Left lung (tissue), 10 donors: ENCODE data around the gene FOXA3. TPM values are rescaled to one million over a fixed set of nuclear protein-coding genes. Genes with fewer than 3 reads are reported as not detected.

Experiments used
- ATAC-seq: fragments of 200-7000 bp; cut with Tn5 transposase; one replicate; pipeline ENCODE4 v1.9.1; 2020; ENCODE audit warnings: moderate library complexity
- DNase-seq, 4 donors: peaks; one replicate each; pipeline ENCODE4 v3.0.0-alpha.2; 2013 to 2020
- H3K27ac ChIP-seq, 2 donors: fragments of 200-600 bp; sonication (generic) in 1 of 2; one replicate each; pipeline versions ENCODE4 v1.5.0 to v1.8.0; 2020 to 2021
- H3K27me3 ChIP-seq, 2 donors: fragments of 200-600 bp; sonication (generic) in 1 of 2; one replicate each; pipeline versions ENCODE4 v1.5.0 to v1.8.0; 2020 to 2021
- H3K36me3 ChIP-seq, 2 donors: fragments of 200-600 bp; sonication (generic) in 1 of 2; one replicate each; pipeline versions ENCODE4 v1.5.0 to v1.8.0; 2020 to 2021
- H3K4me1 ChIP-seq, 2 donors: fragments of 200-600 bp; one replicate each; pipeline ENCODE4 v1.8.0; 2021
- H3K4me3 ChIP-seq, 2 donors: fragments of 200-600 bp; sonication (generic) in 1 of 2; one replicate each; pipeline versions ENCODE4 v1.5.0 to v1.8.0; 2020 to 2021; ENCODE audit warnings: mild to moderate bottlenecking in 1 of 2
- H3K9me3 ChIP-seq, 2 donors: fragments of 200-600 bp; sonication (generic) in 1 of 2; one replicate each; pipeline versions ENCODE4 v1.5.0 to v1.8.0; 2020 to 2021
- intact Hi-C, 2 donors: fragments of 100-400 bp; cut with DNase I; formaldehyde crosslinking; loops; one replicate each; pipeline versions ENCODE4 v1.11.2 to v1.14.2; 2022
- polyA plus RNA-seq, 6 donors: library from polyadenylated mRNA; unstranded; fragments of 120-200 nt; gene quantifications; one replicate each; pipeline ENCODE4 v1.2.1, GENCODE V29; 2013; ENCODE audit not compliant: insufficient read length in 6 of 6
- total RNA-seq, 2 donors: library from RNA; stranded (reverse); fragmentation: NEBNext Ultra II Directional; extraction: Animal tissue kit (Norgen Biotek cat#: 25700); gene quantifications; one replicate each; pipeline ENCODE4 v1.2.1, GENCODE V29; 2021
- TF ChIP-seq, protein P1 (sequence below), 2 donors: fragments of 200-600 bp; sonication (generic) in 1 of 2; IDR thresholded peaks; one replicate each; pipeline versions ENCODE4 v1.5.0 to v1.8.0; 2021; ENCODE audit warnings: antibody characterized with exemption in 2 of 2
- donor health status: DM: no; HTN: yes; CAD: no.
- donor health status: DM: no; HTN: no; CAD: no.

FOXA3 gene
- total and polyA plus RNA-seq, 8 donors, result 0.45 to 3.1 (median 1.6) TPM

DNA sequence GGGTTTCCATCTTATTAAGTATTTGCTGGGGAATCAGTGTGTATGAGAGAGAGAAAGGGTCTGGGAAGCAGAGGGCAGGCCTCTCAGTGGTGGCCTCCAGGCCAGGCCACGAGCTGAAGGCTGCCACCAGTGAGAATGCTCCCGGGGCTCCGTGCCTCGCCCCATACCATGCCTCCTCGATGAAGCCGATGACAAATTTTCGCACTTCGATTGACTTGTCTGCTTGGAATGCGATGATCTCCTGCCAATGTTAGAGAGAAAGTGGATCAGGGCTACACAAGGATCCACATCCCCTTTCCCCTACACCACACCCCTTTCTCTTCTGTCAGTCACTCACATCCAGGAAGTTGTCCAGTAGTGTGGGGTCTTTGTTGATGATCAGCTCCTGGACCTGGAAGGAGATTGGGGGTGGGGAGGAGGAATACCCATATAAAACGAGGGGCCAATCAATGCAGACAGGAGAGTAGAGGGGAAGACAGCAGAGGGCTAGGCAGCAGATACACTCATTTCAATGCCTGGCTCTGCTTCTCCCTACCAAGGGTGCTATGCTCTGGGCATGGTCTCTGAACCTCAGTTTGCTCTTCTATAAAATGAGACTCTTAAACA lies 11.9 kb upstream of the FOXA3 start:
- ATAC-seq (no peak), DNase-seq (peak in 1 of 4 donors; percentile 36)
- H3K27me3 ChIP-seq, result no peaks in the 10 kb centered on the region
- H3K27ac ChIP-seq, result no peak overlapping the region
- H3K4me1 ChIP-seq, result peaks cover 0 to 3% of the 10 kb centered on the region in 2 donors
- TF ChIP-seq, protein P1, sequence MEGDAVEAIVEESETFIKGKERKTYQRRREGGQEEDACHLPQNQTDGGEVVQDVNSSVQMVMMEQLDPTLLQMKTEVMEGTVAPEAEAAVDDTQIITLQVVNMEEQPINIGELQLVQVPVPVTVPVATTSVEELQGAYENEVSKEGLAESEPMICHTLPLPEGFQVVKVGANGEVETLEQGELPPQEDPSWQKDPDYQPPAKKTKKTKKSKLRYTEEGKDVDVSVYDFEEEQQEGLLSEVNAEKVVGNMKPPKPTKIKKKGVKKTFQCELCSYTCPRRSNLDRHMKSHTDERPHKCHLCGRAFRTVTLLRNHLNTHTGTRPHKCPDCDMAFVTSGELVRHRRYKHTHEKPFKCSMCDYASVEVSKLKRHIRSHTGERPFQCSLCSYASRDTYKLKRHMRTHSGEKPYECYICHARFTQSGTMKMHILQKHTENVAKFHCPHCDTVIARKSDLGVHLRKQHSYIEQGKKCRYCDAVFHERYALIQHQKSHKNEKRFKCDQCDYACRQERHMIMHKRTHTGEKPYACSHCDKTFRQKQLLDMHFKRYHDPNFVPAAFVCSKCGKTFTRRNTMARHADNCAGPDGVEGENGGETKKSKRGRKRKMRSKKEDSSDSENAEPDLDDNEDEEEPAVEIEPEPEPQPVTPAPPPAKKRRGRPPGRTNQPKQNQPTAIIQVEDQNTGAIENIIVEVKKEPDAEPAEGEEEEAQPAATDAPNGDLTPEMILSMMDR (IDR thresholded peaks at IDR 0.05), result no peak
- no peaks in the 10 kb centered on the region for H3K9me3 ChIP-seq
- peaks cover 0 to 84% of the 10 kb centered on the region in 2 donors for H3K36me3 ChIP-seq
- intact Hi-C loops, result no loop called here
- H3K4me3 ChIP-seq, result no peak overlapping the region

DNA sequence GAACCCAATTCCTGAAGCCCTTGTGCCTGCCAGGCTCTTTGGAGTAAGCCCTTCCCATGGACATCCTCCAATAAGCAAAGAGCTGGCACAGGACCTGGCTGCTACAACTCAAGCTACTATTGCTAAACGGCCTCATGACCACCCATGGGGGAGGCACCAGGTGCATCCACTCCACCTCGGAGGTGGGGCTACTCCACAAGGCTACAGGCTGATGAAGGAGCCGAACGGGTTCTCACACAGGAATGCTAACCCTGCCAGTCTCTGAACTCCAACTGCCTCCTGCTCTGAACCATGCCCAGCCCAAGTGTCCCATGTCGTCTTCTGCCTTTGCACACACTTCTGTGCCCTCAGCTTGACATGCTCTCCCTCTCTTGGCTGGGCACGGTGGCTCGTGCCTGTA lies 11.1 kb upstream of the FOXA3 start:
- Histone ChIP-seq H3K9me3 (no peaks in the 10 kb centered on the region), H3K4me3 (no peak overlapping the region), H3K4me1 (peaks cover 0 to 3% of the 10 kb centered on the region in 2 donors), H3K27me3 (no peaks in the 10 kb centered on the region), H3K27ac (peak overlapping the region; percentile 8 to 26), H3K36me3 (peaks cover 0 to 79% of the 10 kb centered on the region in 2 donors)
- DNase-seq (peak in 3 of 4 donors; percentile 77 to 88 (median 84)), ATAC-seq (peak; percentile 96)
- intact Hi-C loops, result no loop called here
- TF ChIP-seq, protein P1 (IDR thresholded peaks at IDR 0.05), result no peak

DNA sequence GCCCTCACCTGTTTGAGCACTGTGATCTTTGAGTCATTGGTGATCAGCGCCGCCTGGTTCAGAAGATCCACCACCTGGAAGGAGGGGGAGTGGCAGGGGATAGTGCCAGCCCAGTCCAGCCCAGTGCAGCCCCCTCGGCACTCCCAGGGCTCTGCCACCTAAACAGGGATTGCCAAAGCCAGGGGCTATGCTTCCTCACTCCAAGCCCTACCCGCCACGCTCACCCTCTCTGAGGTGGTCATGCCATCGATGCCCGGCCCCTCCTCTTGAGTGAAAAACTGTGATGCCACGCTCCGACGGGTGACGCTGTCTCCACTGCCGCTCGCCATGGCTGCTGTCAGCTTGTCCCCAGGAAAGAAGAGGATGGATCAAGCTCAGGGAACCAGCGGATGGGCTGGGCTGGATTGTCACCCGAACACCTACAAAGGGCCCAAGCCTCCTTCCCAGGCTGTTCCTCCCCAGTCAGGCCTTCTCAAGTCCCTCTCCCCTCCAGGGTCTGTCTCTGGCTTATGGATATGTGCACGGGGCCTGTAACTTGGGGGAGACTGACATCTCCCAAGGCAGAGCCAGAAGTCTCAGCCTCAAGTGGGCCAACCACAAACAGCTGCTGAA lies 9.9 kb upstream of the FOXA3 start:
- DNase-seq (peak in 1 of 4 donors; percentile 27), ATAC-seq (no peak)
- TF ChIP-seq, protein P1 (IDR thresholded peaks at IDR 0.05), result no peak
- no peaks in the 10 kb centered on the region for H3K27me3 ChIP-seq
- H3K27ac ChIP-seq, result no peak overlapping the region
- intact Hi-C loops, result no loop called here
- H3K4me3 ChIP-seq, result no peak overlapping the region
- H3K4me1 ChIP-seq, result peaks cover 0 to 3% of the 10 kb centered on the region in 2 donors
- H3K36me3 ChIP-seq, result peaks cover 0 to 76% of the 10 kb centered on the region in 2 donors
- H3K9me3 ChIP-seq, result no peaks in the 10 kb centered on the region

- H3K27me3 ChIP-seq, result peaks cover 13 to 24% of the 10 kb centered on the region in 2 donors
- TF ChIP-seq, protein P1 (IDR thresholded peaks at IDR 0.05), result no peak
- no peaks in the 10 kb centered on the region for H3K9me3 ChIP-seq
- peaks cover 0 to 42% of the 10 kb centered on the region in 2 donors for H3K36me3 ChIP-seq
- peak in 1 of 4 donors; percentile 15 for DNase-seq
- H3K4me1 ChIP-seq, result peaks cover 5 to 33% of the 10 kb centered on the region in 2 donors
- H3K27ac ChIP-seq, result no peak overlapping the region
- intact Hi-C loops, result no loop called here
- H3K4me3 ChIP-seq, result no peak overlapping the region
- no peak for ATAC-seq
Observed at GRCh38 chr19:45860359-45861259, 3.5 kb upstream of the FOXA3 start.

GRCh38 chr19:45862271-45862563 lies 1.9 kb upstream of the FOXA3 start:
- Histone ChIP-seq H3K27ac (peak overlapping the region; percentile 92 to 93), H3K4me3 (peak overlapping the region; percentile 84 to 98), H3K27me3 (peaks cover 13 to 39% of the 10 kb centered on the region in 2 donors), H3K36me3 (peaks cover 0 to 33% of the 10 kb centered on the region in 2 donors), H3K9me3 (no peaks in the 10 kb centered on the region), H3K4me1 (peaks cover 5 to 33% of the 10 kb centered on the region in 2 donors)
- intact Hi-C loops, result no loop called here
- ATAC-seq, result no peak
- peak in 1 of 4 donors; percentile 43 for DNase-seq
- TF ChIP-seq, protein P1 (IDR thresholded peaks at IDR 0.05), result no peak
